GM06990 (cell line): ENCODE measurements around the gene SCAMP2.

Experiments used
- DNase-seq: peaks from one replicate; pipeline ENCODE4 v3.0.0-alpha.2; 2011; ENCODE audit not compliant: insufficient read length; ENCODE audit errors: extremely low read depth
- H3K27me3 ChIP-seq: replicated peaks from 2 replicates; pipeline ENCODE4 v1.6.0; 2011; ENCODE audit warnings: low read length; ENCODE audit not compliant: control insufficient read depth, insufficient read depth
- H3K36me3 ChIP-seq: 2 replicates; pipeline ENCODE4 v1.5.1; 2011; ENCODE audit warnings: low read length; ENCODE audit not compliant: control insufficient read depth, insufficient read depth
- H3K4me3 ChIP-seq: replicated peaks from 2 replicates; pipeline ENCODE4 v1.5.1; 2011; ENCODE audit warnings: low read depth, mild to moderate bottlenecking, control low read depth, low read length
- TF ChIP-seq, protein P1 (sequence below): IDR thresholded peaks from 2 replicates; pipeline ENCODE4 v1.5.1; 2011; ENCODE audit warnings: low read length, control low read depth, mild to moderate bottlenecking, inconsistent platforms; ENCODE audit not compliant: insufficient read depth, poor library complexity, severe bottlenecking

Gene SCAMP2

DNA sequence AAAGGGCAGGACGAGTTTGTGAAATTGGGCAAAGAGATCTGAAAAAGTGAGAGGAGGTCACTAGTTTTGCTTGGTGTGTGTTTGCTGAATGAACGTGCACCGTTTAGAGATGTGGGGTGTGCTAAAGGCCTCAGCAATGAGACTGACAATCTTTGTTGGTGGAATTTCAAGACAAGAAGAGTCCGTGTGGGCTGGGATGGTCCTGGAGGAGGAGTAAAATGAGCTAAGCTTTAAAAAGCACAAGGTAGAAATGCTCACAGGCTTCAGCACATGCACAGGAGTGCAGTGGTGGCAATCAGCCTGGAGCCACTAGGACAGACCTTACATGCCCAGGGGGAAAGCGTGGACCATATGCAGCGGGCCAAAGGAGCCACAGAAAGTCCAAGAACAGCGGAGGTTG lies 48.2 kb downstream of the SCAMP2 start:
- TF ChIP-seq, protein P1, sequence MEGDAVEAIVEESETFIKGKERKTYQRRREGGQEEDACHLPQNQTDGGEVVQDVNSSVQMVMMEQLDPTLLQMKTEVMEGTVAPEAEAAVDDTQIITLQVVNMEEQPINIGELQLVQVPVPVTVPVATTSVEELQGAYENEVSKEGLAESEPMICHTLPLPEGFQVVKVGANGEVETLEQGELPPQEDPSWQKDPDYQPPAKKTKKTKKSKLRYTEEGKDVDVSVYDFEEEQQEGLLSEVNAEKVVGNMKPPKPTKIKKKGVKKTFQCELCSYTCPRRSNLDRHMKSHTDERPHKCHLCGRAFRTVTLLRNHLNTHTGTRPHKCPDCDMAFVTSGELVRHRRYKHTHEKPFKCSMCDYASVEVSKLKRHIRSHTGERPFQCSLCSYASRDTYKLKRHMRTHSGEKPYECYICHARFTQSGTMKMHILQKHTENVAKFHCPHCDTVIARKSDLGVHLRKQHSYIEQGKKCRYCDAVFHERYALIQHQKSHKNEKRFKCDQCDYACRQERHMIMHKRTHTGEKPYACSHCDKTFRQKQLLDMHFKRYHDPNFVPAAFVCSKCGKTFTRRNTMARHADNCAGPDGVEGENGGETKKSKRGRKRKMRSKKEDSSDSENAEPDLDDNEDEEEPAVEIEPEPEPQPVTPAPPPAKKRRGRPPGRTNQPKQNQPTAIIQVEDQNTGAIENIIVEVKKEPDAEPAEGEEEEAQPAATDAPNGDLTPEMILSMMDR, result no peak
- Histone ChIP-seq H3K27me3 (no peaks in the 10 kb centered on the region; the same call in none of the 2 replicates), H3K36me3 (no peaks in the 10 kb centered on the region), H3K4me3 (no peak overlapping the region)
- DNase-seq, result no peak

DNA sequence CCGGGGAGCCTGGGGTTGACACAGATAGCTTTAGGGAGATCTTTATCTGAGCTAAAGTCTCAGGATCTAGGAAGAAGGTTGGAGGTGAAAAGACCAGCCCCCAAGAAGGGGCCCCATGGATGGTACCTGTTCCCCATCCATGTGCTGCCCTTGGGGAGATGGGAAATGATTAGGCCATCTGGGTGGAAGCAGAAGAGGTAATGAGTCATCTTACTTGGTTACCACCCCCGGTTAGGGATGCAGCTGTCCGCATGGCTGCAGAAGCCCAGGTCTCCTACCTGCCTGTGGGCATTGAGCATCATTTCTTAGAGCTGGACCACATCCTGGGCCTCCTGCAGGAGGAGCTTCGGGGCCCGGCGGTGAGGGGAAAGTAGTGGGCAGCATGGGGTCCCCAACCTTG lies 49.8 kb downstream of the SCAMP2 start:
- Histone ChIP-seq H3K4me3 (no peak overlapping the region), H3K27me3 (no peaks in the 10 kb centered on the region; the same call in none of the 2 replicates), H3K36me3 (no peaks in the 10 kb centered on the region)
- no peak for DNase-seq
- TF ChIP-seq, protein P1, result no peak

DNA sequence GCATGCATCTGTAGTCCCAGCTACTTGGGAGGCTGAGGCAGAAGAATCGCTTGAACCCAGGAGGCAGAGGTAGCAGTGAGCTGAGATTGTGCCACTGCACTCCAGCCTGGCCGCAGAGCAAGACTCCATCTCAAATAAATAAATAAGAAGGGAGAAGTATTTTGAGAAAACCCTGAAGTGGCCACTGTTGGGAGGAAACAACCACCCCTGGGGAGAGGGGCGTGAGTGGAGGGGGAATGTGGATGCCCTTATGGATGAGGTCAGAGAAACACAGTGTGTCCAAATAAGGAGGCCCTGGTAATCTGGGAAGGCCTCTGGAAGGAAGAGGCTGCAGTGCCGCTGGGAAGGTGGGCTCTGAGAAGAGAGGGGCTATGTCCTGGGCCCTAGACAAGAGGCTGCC lies 50.9 kb downstream of the SCAMP2 start:
- H3K4me3 ChIP-seq, result no peak overlapping the region
- no peak for DNase-seq
- H3K27me3 ChIP-seq, result no peaks in the 10 kb centered on the region; the same call in none of the 2 replicates
- TF ChIP-seq, protein P1, result no peak
- no peaks in the 10 kb centered on the region for H3K36me3 ChIP-seq

DNA sequence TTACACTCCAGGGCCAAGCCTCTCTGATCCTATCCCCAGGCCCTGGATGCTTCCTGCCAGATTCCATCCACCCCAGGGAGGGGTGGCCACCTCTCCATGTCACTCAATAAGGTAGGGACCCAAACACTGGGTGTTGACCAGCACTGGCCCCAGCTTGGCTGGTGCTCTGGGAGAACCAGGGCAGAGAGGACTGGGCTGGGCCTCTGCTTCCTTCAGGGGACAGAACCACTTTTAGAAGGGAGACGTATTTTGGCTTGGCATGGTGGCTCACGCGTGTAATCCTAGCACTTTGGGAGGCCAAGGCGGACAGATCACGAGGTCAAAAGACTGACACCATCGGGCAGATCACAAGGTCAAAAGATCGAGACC lies 51.4 kb downstream of the SCAMP2 start:
- Histone ChIP-seq H3K4me3 (no peak overlapping the region), H3K36me3 (no peaks in the 10 kb centered on the region), H3K27me3 (no peaks in the 10 kb centered on the region; the same call in none of the 2 replicates)
- DNase-seq, result no peak
- TF ChIP-seq, protein P1, result no peak

- no peaks in the 10 kb centered on the region for H3K36me3 ChIP-seq
- H3K27me3 ChIP-seq, result no peaks in the 10 kb centered on the region; the same call in none of the 2 replicates
- TF ChIP-seq, protein P1, result peak; percentile 24
- H3K4me3 ChIP-seq, result 0 out of 2 replicates have a peak overlapping the region, but pooled peaks have one; percentile 2
- peak; percentile 72 for DNase-seq
These were observed 51.9 kb downstream of the SCAMP2 start for GRCh38 chr15:74821091-74821789.

DNA sequence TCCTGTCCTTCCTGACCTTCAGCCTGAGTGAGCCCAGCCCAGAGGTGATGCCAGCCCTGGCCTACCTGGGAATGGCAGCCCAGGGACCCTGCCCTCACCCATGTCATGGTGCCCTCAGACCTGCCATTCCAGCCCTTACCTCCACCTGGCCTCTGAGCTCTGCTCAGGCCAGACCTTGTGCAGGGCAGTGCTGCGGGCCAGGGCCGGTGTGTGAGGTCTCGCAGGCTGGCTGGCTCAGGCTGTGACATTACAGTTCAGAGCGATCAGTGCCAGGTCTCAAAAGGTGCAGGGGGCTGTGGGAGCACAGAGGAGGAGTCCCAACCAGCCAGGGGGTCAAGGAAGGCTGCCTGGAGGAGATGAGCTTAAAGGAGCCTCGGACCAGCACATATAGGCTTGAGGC lies 53.1 kb downstream of the SCAMP2 start:
- H3K4me3 ChIP-seq, result no peak overlapping the region
- TF ChIP-seq, protein P1, result no peak
- no peaks in the 10 kb centered on the region for H3K36me3 ChIP-seq
- DNase-seq, result no peak
- no peaks in the 10 kb centered on the region for H3K27me3 ChIP-seq
